GM20000 (cell line): ENCODE results near the gene STOX1.
"Not testable (repeated sequence)": the region's sequence is repeated elsewhere in the genome, so short reads cannot be mapped to it uniquely, and the experiment has no call there.

Source experiments
- DNase-seq: peaks from one replicate; pipeline ENCODE4 v3.0.0; 2012; ENCODE audit warnings: low spot score
- TF ChIP-seq, protein P1 (sequence below): IDR thresholded peaks from 2 replicates; pipeline ENCODE4 v1.5.1; 2012; ENCODE audit warnings: mild to moderate bottlenecking, control low read depth; ENCODE audit errors: extremely low read depth, missing control alignments

STOX1 gene

DNA sequence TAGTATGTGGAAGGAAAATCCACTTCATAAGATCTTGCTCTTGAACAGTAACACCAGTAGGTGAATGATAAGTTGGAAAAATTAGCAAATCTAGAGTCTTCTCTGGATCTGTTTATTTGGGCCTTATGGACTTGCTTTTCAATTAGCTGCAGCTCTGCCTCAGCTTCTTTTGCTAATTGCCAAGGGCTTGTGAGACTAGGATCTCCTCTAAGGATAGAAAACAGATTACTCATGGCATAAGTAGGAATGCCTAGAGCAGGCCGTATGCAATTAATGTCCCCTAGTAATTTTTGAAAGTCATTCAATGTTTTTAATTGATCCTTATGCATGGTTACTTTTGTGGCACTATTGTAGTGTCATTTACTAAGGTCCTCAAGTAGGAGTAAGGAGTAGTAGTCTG, 37.3 kb downstream of the STOX1 start:
- TF ChIP-seq, protein P1, sequence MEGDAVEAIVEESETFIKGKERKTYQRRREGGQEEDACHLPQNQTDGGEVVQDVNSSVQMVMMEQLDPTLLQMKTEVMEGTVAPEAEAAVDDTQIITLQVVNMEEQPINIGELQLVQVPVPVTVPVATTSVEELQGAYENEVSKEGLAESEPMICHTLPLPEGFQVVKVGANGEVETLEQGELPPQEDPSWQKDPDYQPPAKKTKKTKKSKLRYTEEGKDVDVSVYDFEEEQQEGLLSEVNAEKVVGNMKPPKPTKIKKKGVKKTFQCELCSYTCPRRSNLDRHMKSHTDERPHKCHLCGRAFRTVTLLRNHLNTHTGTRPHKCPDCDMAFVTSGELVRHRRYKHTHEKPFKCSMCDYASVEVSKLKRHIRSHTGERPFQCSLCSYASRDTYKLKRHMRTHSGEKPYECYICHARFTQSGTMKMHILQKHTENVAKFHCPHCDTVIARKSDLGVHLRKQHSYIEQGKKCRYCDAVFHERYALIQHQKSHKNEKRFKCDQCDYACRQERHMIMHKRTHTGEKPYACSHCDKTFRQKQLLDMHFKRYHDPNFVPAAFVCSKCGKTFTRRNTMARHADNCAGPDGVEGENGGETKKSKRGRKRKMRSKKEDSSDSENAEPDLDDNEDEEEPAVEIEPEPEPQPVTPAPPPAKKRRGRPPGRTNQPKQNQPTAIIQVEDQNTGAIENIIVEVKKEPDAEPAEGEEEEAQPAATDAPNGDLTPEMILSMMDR, result no peak
- DNase-seq, result no peak

DNA sequence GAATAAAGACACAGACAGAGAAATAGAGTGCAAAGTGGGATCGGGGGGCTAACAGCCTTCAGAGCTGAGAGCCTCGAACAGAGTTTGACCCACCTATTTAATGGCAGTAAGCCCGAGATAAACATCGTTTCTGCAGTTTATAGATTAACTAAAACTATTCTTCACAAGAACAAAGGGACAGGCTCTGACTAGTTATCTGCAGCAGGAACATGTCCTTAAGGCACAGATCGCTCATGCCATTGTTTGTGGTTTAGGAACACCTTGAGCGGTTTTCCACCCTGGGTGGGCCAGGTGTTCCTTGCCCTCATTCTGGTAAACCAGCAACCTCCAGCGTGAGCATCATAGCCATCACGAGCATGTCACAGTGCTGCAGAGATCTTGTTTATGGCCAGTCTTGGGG, 40.8 kb downstream of the STOX1 start:
- DNase-seq, result not testable (repeated sequence)

DNA sequence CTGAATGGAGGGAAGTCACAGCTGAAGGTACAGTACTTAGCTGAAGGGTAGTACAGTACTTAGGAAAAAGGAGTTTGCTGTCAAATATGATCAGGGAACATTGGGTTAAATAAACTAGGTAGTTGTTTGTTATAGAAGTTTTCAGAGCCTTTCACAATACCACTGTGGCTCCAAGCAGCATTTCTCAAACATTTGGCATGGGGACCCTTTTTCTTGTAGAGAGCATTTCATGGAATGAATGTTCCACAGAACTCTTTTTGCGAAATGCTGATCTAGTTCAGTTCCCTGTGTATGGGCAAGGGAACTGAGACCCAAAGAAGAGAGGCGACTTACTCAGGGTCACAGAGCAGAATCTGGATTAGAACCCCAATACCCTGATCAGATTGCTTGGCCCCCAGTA, 42.3 kb downstream of the STOX1 start:
- TF ChIP-seq, protein P1, result no peak
- no peak for DNase-seq

DNA sequence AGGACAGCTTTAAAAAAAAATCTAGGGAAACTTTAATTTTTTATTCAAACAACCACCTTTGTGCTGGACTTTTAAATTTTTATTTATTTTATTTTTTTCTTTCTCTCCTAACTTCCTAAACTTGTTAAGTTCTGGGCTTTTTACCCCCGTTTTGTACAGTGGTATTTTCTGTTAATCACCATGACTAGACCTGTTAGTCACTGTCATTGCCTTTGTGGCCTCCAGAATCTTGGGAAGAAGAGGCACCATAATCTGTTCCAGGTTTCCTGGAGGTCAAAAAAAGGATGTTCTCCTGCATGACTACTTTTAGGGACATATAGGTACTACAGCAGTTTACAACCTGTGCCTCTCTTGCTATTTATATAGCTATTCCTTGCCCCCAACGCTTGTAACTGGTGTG, 42.7 kb downstream of the STOX1 start:
- DNase-seq, result no peak
- TF ChIP-seq, protein P1, result no peak

DNA sequence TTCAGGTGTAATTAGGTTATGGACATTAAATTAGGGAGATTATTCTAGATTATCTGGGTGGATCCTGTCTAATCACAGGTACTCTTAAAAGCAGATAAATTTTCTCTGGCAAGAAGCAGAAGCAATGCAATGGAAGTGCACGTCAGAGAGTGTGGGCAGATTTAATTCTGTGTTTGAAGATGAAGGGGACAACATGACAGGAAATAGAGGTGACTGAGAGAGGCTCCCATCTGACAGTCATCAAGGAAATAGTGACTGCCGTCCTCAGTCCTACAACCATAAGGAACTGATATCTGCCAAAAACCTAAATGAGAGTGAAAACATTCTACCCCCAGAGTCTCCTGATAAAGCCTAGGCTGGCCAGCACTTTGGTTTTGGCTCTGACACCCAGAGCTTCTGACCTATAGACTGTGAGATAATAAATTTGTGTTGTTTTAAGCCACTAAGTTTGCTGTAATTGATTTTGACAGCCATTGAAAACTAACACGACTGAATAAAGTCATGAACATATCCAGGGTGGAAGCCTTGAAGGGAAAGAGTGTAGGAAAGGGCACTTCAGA, 43.3 kb downstream of the STOX1 start:
- no peak for DNase-seq
- TF ChIP-seq, protein P1, result no peak

DNA sequence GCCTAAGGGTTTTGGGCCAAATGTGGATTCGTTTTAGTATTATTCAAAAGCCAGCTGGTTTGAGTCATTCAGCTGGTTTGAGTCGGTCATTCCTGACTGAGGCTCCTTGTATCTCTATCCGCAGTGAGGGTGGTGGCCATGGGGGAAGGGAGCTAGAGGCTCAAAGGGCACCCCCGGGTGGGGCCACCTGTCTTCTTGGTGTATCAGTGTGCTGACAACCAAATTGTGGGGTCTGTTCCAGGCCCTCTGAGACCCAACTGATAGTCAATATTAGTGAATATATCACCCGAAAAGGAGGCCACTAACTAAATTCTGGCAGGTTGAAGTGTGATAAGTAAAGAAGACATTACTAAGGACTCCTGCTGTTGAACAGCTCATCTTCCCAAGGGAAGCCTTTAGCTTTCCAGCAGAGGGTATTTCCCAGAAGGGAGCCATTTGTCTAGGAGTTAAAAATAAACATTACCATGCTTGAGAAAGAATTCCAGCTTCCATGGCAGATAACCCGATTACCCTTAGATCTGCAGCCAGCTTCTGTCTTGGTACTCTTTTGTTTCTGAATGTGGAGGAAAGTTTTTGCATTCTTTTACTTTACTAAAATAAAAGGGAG, 43.9 kb downstream of the STOX1 start:
- no peak for DNase-seq
- TF ChIP-seq, protein P1, result no peak

DNA sequence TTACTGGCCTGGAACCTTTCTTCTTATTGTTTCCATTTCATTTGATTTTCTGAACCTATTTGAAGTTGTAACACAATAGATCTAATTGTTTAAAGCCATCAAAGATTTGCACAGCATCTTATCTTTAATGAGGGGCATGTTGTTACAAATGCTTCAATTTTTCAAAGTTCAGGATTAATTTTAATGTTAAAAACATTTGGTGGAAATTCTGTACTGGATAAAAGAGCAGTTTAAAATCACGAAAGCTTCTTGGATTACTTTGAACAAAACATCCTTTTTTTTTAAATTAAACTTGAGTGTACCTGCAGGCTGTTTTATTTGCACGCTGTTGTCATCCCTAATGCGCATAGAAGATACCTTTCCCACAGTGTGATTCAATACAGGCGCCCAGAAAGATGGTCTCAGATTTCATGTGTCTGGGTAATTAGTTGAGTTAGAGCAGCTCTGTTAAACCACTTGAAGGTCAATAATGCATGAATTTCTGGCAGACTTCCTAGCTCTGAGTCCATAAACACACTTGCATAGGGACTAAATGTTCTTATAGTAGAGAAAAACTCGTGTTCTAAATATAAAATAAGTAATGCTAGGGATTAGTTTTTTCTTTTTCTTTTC, 44.5 kb downstream of the STOX1 start:
- TF ChIP-seq, protein P1, result no peak
- DNase-seq, result no peak
